ACC112 (cell line): ENCODE results near the gene SATB2.

Source experiments
- H2AFZ ChIP-seq: fragments of 200-600 bp; sonication (generic); one replicate; pipeline ENCODE4 v1.6.0; 2017; ENCODE audit warnings: antibody characterized with exemption, low read length; ENCODE audit not compliant: unreplicated experiment
- H3K27ac ChIP-seq: fragments of 200-600 bp; sonication (generic); 2 replicates; pipeline ENCODE4 v1.5.1; 2014; ENCODE audit warnings: low read depth, mild to moderate bottlenecking, antibody characterized with exemption, low read length, moderate library complexity
- H3K27me3 ChIP-seq: fragments of 200-600 bp; sonication (generic); 2 replicates; pipeline ENCODE4 v1.6.1; 2014; ENCODE audit warnings: mild to moderate bottlenecking, antibody characterized with exemption, low read length, moderate library complexity, mixed read lengths; ENCODE audit not compliant: insufficient read depth
- H3K36me3 ChIP-seq: fragments of 200-600 bp; sonication (generic); 2 replicates; pipeline ENCODE4 v1.6.1; 2016; ENCODE audit warnings: mild to moderate bottlenecking, antibody characterized with exemption, low read length, moderate library complexity, mixed read lengths; ENCODE audit not compliant: insufficient read depth
- H3K4me1 ChIP-seq: fragments of 200-600 bp; sonication (generic); one replicate; pipeline ENCODE4 v1.6.1; 2016; ENCODE audit warnings: low read length, mixed read lengths; ENCODE audit not compliant: insufficient read depth, unreplicated experiment, control insufficient read depth
- H3K4me3 ChIP-seq: fragments of 200-600 bp; sonication (generic); 2 replicates; pipeline ENCODE4 v1.5.1; 2014; ENCODE audit warnings: mild to moderate bottlenecking, low read depth, low read length
- H3K79me2 ChIP-seq: fragments of 200-600 bp; sonication (generic); one replicate; pipeline ENCODE4 v1.6.0; 2016; ENCODE audit warnings: low read length; ENCODE audit not compliant: control insufficient read depth, unreplicated experiment, insufficient read depth

SATB2 gene

DNA sequence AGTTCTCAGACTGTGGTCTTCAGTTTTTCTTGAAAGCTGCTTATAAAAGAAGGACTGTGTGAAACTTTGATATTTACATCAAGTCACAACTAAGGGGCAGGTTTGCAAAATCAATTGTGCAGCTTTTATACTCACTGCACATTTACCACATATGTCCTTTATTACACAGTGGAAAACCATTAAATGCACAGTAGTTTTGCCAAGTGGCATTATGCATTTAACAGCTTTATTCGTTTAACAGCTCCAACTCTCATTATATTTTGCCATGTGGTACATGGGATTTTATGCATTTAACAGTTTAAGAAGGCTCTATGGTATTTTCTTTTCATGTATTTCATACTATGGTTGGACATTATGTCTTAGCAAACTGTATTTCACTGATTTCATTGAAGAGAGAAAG lies 135.6 kb downstream of the SATB2 start:
- Histone ChIP-seq H3K36me3 (no peaks in the 10 kb centered on the region), H2AFZ (no peak overlapping the region), H3K79me2 (no peaks in the 10 kb centered on the region), H3K4me3 (no peak overlapping the region), H3K27me3 (no peaks in the 10 kb centered on the region), H3K4me1 (no peaks in the 10 kb centered on the region), H3K27ac (no peak overlapping the region)

DNA sequence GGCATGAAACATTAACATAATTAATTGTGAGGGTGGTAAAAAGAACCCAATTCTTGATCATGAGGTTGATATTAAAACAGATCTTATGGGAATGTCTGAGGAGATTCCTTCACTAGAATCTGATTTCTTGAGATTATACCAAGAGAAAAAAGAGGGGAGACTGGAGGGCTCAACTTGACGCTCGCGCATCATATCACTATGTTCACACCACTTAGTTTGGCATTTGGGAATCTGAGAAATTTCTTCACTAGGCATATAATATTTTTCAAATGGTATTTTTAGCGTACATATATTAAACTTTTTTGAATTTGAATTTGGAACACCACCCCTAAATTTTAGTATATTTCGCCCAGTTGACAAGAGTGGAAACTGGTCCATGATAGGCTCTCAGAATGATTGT lies 140.1 kb downstream of the SATB2 start:
- no peaks in the 10 kb centered on the region for H3K79me2 ChIP-seq
- no peak overlapping the region for H3K27ac ChIP-seq
- H3K27me3 ChIP-seq, result no peaks in the 10 kb centered on the region
- no peak overlapping the region for H3K4me3 ChIP-seq
- peaks cover 5% of the 10 kb centered on the region; the same call in 1 of the 2 replicates for H3K36me3 ChIP-seq
- no peaks in the 10 kb centered on the region for H3K4me1 ChIP-seq
- H2AFZ ChIP-seq, result no peak overlapping the region

DNA sequence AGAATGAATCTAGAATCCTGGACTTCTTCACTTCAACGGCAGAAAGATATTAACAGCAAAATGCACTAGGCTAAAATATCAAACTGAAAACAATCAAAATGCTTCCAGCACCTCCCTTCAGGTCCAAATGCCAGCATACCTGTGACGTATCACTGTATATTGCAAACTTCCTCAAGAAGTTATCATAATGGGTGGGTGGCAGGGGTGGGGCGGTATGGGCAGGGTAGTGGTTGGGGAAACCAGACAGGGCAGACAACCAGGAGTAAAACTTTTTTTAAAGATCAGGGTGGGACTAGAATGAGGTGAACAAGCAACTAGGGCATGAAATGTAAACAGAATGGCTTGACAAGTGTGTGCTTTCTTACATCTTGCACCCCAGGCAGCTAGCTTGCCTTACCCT lies 140.9 kb downstream of the SATB2 start:
- H3K79me2 ChIP-seq, result no peaks in the 10 kb centered on the region
- peaks cover 10% of the 10 kb centered on the region; the same call in 1 of the 2 replicates for H3K36me3 ChIP-seq
- no peaks in the 10 kb centered on the region for H3K4me1 ChIP-seq
- H3K4me3 ChIP-seq, result no peak overlapping the region
- no peaks in the 10 kb centered on the region for H3K27me3 ChIP-seq
- H3K27ac ChIP-seq, result no peak overlapping the region
- no peak overlapping the region for H2AFZ ChIP-seq

DNA sequence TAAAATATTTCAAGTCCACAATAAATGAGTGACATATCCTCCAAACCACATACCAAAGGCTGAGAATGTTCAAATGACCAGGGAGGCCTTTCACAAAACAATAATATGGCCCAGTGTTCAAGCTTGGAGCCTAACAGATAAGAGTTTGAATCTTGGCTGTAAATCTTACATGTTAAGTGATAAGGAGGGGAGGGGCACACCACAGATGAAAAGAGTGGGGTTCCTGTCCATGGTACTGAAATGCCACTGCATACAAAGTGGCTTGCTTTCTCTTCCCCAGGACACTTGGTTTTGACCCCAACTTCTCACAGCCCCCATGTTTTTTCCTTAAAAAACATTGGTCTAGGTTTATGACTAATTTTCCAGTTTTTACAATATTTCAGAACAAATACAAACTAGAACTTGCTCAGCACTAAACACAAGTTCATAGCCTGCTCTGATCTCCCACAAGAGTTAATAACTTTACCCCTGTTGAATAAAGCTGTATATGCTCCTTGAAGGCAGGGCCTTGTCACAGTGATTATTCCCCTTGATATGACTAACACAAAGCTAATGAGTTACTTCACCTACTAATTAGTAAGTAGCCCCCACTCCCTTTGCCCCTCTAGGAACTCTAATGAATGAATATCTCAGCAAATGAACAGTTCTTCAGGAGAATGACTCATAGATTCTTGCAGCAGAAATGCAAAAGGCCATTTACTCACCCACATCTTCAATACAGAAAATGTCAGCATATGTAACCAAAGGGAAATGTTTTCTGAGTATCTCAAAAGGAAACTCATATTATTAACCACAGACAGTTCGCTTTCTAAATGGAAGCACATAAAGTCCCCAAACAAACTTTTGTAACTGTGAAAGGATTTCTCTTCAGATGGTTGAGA lies 142.2 kb downstream of the SATB2 start:
- H3K79me2 ChIP-seq, result no peaks in the 10 kb centered on the region
- H3K4me3 ChIP-seq, result no peak overlapping the region
- no peak overlapping the region for H2AFZ ChIP-seq
- no peaks in the 10 kb centered on the region for H3K27me3 ChIP-seq
- no peaks in the 10 kb centered on the region for H3K4me1 ChIP-seq
- no peak overlapping the region for H3K27ac ChIP-seq
- H3K36me3 ChIP-seq, result peaks cover 10% of the 10 kb centered on the region; the same call in 1 of the 2 replicates

DNA sequence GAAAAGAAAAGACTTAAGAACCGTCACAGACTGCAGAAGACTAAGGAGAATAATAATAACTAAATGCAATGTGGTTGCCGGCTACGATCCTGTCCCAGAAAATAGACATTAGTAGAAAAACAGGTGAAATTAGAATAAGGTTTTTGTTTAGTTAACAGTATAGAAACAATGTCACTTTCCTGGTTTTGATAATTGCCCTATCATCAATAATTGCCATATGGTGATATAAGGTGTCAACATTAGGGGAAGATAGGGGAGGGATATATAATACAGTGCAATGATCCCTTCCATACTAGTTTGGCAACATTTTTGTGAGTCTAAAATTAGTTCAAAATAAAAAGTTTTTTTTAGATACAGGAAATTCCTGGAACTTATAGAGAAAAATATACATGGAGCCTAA lies 144.8 kb downstream of the SATB2 start:
- Histone ChIP-seq H2AFZ (no peak overlapping the region), H3K4me3 (no peak overlapping the region), H3K27ac (no peak overlapping the region), H3K27me3 (no peaks in the 10 kb centered on the region), H3K79me2 (no peaks in the 10 kb centered on the region), H3K36me3 (peaks cover 10% of the 10 kb centered on the region; the same call in 1 of the 2 replicates), H3K4me1 (no peaks in the 10 kb centered on the region)

DNA sequence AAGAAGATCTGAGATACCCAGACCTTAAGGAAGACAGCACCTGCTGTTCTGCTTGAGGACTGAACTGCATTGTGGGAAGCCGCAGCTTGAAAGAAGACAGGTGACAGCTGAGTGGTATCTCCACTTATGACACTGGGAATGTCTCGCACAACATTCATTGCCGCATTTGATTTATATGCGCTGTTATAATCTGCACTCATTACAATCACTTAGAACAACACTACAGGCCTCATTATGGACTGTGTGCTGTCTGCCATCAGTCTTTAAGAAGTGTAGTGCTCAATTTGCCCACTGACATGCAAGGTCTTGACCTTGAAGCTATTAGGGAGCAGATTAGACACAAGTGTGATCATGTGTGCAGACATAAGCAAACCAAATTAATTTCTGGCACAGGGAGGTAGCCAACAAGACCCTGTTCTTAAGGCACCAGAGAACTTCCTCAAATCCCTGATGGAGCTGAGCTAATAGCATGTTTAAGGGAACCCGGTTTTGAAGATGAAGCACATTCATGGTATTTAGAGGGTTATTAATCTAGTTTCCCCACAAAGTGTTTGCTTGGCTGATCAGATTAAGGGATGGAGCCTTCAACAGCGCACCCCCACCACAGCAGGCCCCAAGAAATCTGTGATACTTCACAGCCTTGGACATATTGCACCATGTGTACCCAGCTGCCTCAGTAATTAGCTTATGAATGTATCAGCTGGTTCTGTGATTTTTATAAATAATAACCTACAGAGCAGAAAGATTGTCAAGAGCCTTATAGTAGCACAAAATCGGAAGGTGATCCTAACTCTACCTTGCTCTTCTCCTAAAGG lies 146.8 kb downstream of the SATB2 start:
- H3K27ac ChIP-seq, result no peak overlapping the region
- no peaks in the 10 kb centered on the region for H3K4me1 ChIP-seq
- no peaks in the 10 kb centered on the region for H3K79me2 ChIP-seq
- H2AFZ ChIP-seq, result no peak overlapping the region
- no peak overlapping the region for H3K4me3 ChIP-seq
- H3K36me3 ChIP-seq, result peaks cover 10% of the 10 kb centered on the region; the same call in 1 of the 2 replicates
- no peaks in the 10 kb centered on the region for H3K27me3 ChIP-seq

DNA sequence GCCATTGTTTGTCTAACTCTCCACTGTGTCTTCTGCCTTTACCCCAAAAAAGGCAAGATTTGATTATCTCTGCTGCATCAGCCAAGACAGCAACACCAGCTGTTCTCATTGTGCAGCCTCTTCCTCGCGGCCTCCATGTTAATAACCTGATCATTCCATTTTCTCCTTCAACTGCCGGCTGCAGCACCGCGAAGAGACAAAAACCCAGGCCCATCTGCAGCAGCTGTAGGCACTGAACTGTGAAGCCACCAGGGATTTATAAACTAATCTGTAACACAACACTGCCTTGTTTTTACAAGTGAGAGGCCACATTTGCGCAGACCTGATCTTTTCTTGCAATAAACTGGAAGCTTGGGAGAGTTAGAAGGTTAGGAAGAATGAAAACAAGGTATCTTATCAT lies 147.8 kb downstream of the SATB2 start:
- H3K27me3 ChIP-seq, result no peaks in the 10 kb centered on the region
- no peak overlapping the region for H3K4me3 ChIP-seq
- H3K27ac ChIP-seq, result no peak overlapping the region
- no peak overlapping the region for H2AFZ ChIP-seq
- no peaks in the 10 kb centered on the region for H3K79me2 ChIP-seq
- H3K36me3 ChIP-seq, result peaks cover 10% of the 10 kb centered on the region; the same call in 1 of the 2 replicates
- H3K4me1 ChIP-seq, result no peaks in the 10 kb centered on the region

DNA sequence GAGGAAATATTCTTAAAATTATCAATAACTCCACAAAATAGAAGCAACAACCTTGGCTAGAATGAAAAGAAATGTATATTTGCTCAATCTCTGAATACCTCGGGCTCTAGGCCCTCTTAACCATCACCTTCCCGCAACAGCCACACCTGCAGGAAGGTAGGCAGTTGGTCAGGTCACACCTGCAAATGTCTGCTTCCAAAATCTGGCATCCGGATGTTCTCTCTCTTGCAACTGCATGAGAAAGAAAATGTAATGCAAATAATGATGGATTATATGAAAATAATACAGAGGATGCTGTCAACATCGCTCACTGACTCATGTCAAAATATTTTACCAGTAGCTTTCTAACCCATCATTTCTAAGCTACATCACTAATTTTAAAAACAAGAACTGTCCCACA lies 148.3 kb downstream of the SATB2 start:
- Histone ChIP-seq H3K27ac (no peak overlapping the region), H3K36me3 (peaks cover 10% of the 10 kb centered on the region; the same call in 1 of the 2 replicates), H3K4me3 (no peak overlapping the region), H3K4me1 (peaks cover 2% of the 10 kb centered on the region), H3K79me2 (no peaks in the 10 kb centered on the region), H3K27me3 (no peaks in the 10 kb centered on the region), H2AFZ (no peak overlapping the region)

DNA sequence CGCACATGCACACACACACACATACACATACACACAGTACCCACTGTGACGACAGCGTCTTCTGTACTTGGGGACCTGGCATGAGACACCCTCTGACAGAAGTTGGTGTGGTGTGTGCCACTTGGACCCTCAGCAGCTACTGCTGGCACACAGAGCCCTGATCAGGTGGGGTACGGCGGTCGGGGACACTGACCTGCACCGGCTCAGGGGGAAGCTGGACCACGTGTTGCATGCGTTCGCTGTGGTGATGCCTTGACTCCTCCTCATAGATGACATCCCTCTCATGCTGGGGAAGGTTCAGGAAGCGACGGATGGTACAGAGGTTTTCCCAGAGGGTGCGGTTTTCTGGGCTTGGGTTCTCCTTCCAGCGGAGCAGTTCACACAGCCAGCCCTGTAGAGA lies 149.2 kb downstream of the SATB2 start:
- Histone ChIP-seq H3K27me3 (no peaks in the 10 kb centered on the region), H3K79me2 (no peaks in the 10 kb centered on the region), H3K4me1 (peaks cover 8% of the 10 kb centered on the region), H3K27ac (no peak overlapping the region), H3K36me3 (peaks cover 10% of the 10 kb centered on the region; the same call in 1 of the 2 replicates), H2AFZ (no peak overlapping the region), H3K4me3 (no peak overlapping the region)

DNA sequence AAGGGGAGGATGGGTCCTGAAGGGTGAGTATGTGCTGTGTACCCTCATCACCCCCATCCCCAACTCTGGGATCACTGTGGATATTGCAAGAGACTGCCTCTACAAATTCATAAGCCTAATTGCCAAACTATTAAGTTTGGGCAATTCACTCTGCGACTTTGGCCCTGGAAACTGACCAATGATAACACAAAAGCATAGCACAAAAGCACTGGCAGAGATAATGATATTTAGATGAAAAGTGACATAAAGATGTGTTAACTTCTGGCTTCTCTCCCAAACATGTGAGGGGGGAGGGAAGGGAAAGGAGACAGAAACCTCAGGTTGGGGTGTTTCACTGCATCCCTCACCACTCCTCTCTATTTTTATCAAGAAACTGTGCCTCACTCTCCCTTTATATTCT lies 150.3 kb downstream of the SATB2 start:
- no peak overlapping the region for H3K4me3 ChIP-seq
- H3K79me2 ChIP-seq, result no peaks in the 10 kb centered on the region
- H3K36me3 ChIP-seq, result peaks cover 3% of the 10 kb centered on the region; the same call in 1 of the 2 replicates
- H3K4me1 ChIP-seq, result peaks cover 19% of the 10 kb centered on the region
- H3K27ac ChIP-seq, result no peak overlapping the region
- H2AFZ ChIP-seq, result no peak overlapping the region
- no peaks in the 10 kb centered on the region for H3K27me3 ChIP-seq
